GM12874 (cell line): ENCODE measurements around the gene GAS6.

Source experiments
- CTCF ChIP-seq: IDR thresholded peaks from 2 replicates; pipeline ENCODE4 v1.5.1; 2011; ENCODE audit warnings: low read depth, mild to moderate bottlenecking, control low read depth, low read length, moderate library complexity; ENCODE audit not compliant: insufficient read depth

GAS6 gene

GRCh38 chr13:113875429-113875815 is 11.5 kb upstream of the GAS6 start:
- no peak for TF ChIP-seq CTCF

GRCh38 chr13:113874579-113875428 is 10.9 kb upstream of the GAS6 start:
- TF ChIP-seq CTCF, result no peak

GRCh38 chr13:113874177-113874576 is 10.3 kb upstream of the GAS6 start:
- TF ChIP-seq CTCF, result no peak

GRCh38 chr13:113869263-113869662 is 5.4 kb upstream of the GAS6 start:
- TF ChIP-seq CTCF, result no peak

- no peak for TF ChIP-seq CTCF
Measured at GRCh38 chr13:113865427-113865826, 1.6 kb upstream of the GAS6 start.

- no peak for TF ChIP-seq CTCF
Measured at GRCh38 chr13:113864273-113864890, 506 bp upstream of the GAS6 start.

GRCh38 chr13:113862931-113863523 is 849 bp downstream of the GAS6 start:
- TF ChIP-seq CTCF, result no peak
